NCI-H1436 (cell line): ENCODE data around the gene TPST1.
A peak's percentile ranks its signal among the peaks of the same experiment; 100 is the strongest.

Experiments used
- DNase-seq: peaks from one replicate; lab custom pipeline; 2025; lab: John Stamatoyannopoulos, UW

The TPST1 gene

DNA sequence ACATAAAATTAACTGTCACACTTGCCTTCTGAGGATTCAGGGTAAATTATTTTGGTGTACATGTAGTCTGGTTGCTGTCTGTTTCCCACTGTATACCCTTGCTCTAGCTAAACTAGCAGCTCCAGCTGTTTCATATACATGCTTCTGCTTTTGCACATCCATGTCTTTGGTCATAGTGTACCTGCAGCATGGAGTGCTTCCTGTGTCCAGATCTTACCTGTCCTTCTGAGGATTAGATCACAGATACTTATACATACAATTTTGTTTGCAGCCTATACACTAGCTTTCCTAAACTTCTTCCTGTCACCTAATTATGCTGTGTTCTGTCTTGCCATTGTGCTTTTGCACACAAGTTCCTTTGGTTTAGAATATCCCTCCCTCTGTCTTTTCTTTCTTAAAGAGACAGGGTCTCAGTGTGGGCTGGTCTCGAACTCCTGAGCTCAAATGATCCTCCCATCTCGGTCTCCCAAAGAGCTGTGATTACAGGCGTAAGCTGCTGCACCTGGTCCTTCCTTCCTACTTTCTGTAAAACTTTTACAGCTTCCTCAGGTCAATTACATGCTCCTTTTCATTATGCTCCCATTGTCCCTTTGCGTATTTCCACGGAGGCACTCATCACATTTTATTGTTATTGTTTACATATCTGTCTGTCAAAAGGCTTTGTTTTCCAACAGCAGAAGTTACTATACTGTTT, 33.8 kb downstream of the TPST1 start:
- no peak for DNase-seq

- DNase-seq: no peak
These were observed 34.3 kb downstream of the TPST1 start for GRCh38 chr7:66239467-66239856.

DNA sequence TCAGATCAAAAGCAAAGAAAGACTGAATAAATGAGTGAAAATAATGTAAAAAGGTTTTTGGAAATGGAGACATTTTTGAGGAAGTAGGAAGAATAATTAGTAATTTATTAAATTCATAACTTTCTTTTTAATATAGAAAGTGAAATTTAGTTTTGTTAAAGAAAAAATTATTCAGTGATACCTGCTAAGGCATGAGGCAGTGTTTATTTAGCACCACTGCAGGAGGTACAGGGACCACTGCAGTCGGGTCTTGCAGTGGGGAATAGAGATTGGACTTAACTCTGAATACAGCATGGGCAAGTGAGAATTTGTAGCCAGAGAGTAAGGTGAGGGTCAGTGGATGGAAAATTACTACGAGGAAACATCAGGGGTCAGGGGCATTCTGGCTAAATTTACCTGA, 39.9 kb downstream of the TPST1 start:
- DNase-seq: no peak

DNA sequence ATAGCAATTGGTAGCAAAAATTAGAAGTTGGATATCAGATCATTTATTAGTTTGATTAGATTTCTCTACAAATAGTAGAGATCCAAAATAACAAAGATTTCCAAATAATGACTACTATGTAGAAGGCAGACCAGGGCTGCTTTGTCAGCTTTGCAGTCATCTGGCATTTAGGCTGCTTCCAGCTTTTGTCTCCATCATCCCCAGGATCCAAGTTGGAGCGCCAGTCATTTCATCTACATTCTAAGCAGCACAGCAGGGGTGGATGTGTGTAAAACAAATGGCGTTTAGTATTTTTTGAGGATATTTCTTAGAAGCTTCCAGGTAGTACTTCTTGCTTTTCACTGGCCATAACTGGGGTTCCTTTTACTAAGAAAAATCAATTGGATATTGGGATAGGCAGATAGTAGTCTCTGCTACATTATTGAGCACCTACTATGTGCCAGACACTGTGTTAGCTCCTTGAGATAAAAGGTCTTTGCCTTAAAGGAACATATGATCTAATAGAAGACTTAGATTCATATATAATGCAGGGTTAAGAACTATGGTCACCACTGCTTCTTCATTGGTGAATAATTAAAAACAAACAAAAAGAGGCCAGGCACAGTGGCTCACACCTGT, 41.5 kb downstream of the TPST1 start:
- DNase-seq: no peak

DNA sequence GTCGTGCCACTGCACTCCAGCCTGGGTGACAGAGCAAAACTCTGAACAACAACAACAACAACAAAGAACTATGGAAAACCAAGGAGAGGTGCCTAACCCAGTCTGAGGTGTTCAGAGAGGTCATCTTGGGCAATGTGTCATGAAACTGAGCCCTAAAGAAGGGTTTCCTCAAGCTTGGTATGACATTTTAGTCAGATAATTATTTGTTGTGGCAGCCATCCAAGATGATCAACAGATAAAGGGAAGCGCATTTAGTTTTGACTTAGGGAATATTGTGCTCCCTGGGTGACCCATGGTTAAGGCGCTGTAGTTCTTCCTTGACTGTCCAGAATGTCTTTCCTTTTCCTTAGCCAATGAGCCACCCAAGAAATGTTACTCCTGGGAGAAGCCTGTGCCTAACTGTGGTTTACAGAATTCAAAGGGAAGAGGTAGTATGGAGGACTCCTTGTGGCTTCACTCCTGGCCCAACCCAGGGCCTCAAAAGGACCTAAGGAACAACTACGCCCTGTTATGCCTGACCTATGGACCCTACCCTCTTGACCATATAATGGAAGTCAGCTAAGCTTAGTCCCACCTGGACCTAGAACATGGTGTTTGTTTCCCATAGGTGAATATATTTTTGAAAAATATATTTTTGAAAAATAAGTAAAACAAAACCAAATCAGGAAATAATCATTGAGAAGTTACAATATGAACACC, 42.4 kb downstream of the TPST1 start:
- DNase-seq: no peak

- DNase-seq: no peak
These were observed 45.6 kb downstream of the TPST1 start for GRCh38 chr7:66250711-66251110.

GRCh38 chr7:66255534-66256100, 50.5 kb downstream of the TPST1 start:
- no peak for DNase-seq

DNA sequence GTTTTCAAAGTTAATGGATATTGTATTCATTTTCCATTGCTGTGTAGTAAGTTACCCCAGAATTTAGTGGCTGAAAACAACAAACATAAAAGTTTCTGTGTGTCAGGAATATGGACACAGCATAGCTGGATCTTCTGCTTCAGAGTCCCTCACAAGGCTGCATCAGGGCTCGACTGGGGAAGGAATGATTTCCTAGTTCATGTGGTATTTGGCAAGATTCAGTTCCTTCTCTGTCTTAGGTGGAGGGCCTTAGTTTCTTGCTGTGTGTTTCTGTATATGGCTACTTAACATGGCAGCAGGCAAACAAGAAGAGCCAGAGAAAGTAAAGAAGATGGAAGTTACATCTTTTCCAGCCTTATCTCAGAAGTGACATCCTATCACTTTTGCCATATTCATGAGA, 51.1 kb downstream of the TPST1 start:
- DNase-seq: no peak

DNA sequence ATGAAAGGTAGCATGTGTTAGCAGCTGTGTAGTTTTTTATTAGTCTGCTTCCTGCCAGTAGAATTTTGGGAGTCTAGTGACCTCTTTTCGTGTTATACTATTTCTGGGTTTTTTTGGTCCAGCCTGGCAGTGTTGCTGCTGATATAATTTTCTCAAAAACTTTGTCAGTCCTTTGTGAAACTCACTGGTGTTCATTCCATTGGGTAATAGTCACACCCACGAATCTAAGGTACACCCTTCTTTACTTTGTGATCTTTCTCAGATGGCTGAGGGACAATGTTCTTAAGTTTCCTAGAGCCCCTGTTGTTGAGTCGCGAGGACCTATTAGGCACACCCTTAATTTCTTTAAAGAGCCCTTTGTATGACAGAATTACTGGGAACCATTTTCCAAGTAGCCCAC, 52.3 kb downstream of the TPST1 start:
- DNase-seq: no peak

GRCh38 chr7:66258409-66258808, 53.3 kb downstream of the TPST1 start:
- no peak for DNase-seq

- DNase-seq: no peak
These were observed 56.8 kb downstream of the TPST1 start for GRCh38 chr7:66261941-66262340.

DNA sequence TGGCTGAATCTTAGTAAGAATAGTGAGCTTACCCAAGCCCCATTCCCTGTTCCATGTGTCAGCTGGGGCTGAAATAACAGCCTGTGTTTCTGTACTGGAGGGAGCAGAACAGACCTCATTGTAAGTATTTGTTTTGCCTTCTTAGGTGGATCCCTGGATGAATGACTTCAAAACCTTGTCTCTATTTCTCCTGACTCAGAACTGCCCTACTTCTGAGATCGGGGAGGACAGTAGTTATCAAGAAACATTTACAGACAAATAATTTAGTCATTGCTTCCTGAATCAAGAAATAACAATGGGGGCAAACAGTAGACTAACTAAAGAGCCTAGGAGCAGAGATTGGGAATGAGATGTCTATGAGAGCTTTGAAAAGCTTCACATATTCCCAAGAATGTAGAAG, 58.8 kb downstream of the TPST1 start:
- no peak for DNase-seq

GRCh38 chr7:66265566-66265965, 60.4 kb downstream of the TPST1 start:
- peak; percentile 1 for DNase-seq

- no peak for DNase-seq
These were observed 62.1 kb downstream of the TPST1 start for GRCh38 chr7:66267249-66267648.

- DNase-seq: no peak
These were observed 64.8 kb downstream of the TPST1 start for GRCh38 chr7:66269978-66270377.

GRCh38 chr7:66272321-66272720, 67.2 kb downstream of the TPST1 start:
- no peak for DNase-seq

GRCh38 chr7:66276363-66276762, 71.2 kb downstream of the TPST1 start:
- DNase-seq: no peak

DNA sequence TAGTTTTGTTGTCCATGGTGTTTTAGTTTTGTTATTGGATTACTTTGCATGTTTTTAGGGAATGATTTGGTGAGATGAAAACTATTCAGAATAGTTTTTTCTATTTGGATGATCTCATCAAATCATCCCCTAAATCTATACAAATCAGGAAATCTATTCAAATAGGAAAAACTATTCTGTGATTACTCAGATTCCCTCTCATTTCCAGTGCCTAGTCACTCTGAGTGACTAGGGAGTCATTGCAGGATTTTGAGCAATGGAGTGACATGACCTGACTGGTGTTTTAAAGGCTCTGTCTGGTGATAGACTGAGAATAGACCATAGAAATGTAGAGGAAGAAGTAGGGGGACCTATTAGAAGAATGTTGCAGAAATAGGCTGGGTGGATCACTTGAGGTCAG, 72.4 kb downstream of the TPST1 start:
- no peak for DNase-seq

DNA sequence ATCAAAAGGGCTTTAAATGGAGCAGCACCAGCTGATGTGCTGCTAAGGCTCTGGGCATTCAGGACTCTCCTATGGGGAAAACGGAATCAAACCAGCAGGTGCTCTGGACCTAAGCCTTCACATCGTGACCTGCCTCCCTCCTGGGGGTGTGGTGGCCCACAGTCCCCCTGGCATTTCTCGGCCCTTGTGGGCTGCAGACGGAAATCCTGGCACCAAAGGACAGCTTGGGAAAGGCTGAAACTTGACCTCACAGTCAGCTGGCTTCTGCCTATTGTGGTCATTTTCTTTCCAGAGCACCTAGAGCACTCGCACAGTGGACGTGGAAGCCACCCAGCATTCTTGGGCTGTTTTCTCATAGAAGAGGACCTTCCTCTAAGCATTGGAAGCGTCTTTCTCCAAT, 74.8 kb downstream of the TPST1 start:
- no peak for DNase-seq

- DNase-seq: no peak
These were observed 76.8 kb downstream of the TPST1 start for GRCh38 chr7:66281678-66282590.

DNA sequence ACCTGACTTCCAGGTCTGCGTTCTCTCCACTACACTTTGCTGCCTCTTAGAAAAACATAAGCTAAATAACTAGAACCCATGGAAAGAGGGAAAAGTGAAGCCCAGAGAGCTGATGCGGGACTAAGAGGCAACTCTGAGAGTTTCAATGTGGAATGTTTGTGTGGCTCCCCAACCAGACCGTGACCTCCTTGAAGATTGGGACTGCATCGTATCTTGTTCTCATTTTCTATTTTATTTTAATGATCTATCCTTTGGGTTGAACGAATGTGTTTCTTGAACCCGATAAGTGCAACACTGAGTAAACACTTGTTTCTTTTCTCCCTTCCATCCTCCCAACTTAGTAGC, 77.4 kb downstream of the TPST1 start:
- no peak for DNase-seq
